Large intestine (tissue), 3 donors: ENCODE results near the gene TPRG1. TPM values are rescaled to one million over a fixed set of nuclear protein-coding genes. Genes with fewer than 3 reads are reported as not detected.

Experiments
- DNase-seq, 2 donors: peaks; one replicate each; pipeline versions ENCODE4 v3.0.0 to v3.0.0-alpha.2; 2013
- H3K27ac ChIP-seq: one replicate; pipeline ENCODE4 v1.5.1; 2013; ENCODE audit warnings: low read length
- H3K27me3 ChIP-seq: 2 replicates; pipeline ENCODE4 v1.6.1; 2013; ENCODE audit warnings: low read length; ENCODE audit not compliant: control insufficient read depth, insufficient read depth
- H3K36me3 ChIP-seq: 2 replicates; pipeline ENCODE4 v1.6.1; 2013; ENCODE audit warnings: low read length; ENCODE audit not compliant: control insufficient read depth, insufficient read depth
- H3K4me1 ChIP-seq: one replicate; pipeline ENCODE4 v1.6.1; 2013; ENCODE audit warnings: low read length; ENCODE audit not compliant: control insufficient read depth, insufficient read depth
- H3K4me3 ChIP-seq: one replicate; pipeline ENCODE4 v1.5.1; 2013; ENCODE audit warnings: low read length
- H3K9me3 ChIP-seq: one replicate; pipeline ENCODE4 v1.6.1; 2013; ENCODE audit warnings: mild to moderate bottlenecking, low read depth, low read length, moderate library complexity; ENCODE audit not compliant: control insufficient read depth
- WGBS: methylation state at CpG from one replicate; pipeline ENCODE4 v1.1.5; 2013; ENCODE audit warnings: low lambda C conversion rate; ENCODE audit not compliant: insufficient coverage; 5-methylcytosine and 5-hydroxymethylcytosine counted together
- polyA plus RNA-seq: library from polyadenylated mRNA; unstranded; fragments of 120-200 nt; gene quantifications from one replicate; pipeline ENCODE4 v1.2.1, GENCODE V29; 2013

TPRG1 gene
- polyA plus RNA-seq, 1 donor: 0.64 TPM

GRCh38 chr3:189195302-189195701 lies 23.5 kb downstream of the TPRG1 start:
- H3K27me3 ChIP-seq: no peaks in the 10 kb centered on the region
- DNase-seq: no peak
- no CpG with 5 or more reads among the region's 5 CpGs for WGBS
- H3K9me3 ChIP-seq: peaks cover 18% of the 10 kb centered on the region
- H3K4me1 ChIP-seq: no peaks in the 10 kb centered on the region
- H3K4me3 ChIP-seq: no peak overlapping the region
- H3K36me3 ChIP-seq: no peaks in the 10 kb centered on the region
- no peak overlapping the region for H3K27ac ChIP-seq

GRCh38 chr3:189202106-189202505 lies 30.3 kb downstream of the TPRG1 start:
- no peak for DNase-seq
- H3K9me3 ChIP-seq: no peaks in the 10 kb centered on the region
- WGBS: 71% methylated on average over 1 of the region's 6 CpGs
- no peak overlapping the region for H3K4me3 ChIP-seq
- no peaks in the 10 kb centered on the region for H3K27me3 ChIP-seq
- no peaks in the 10 kb centered on the region for H3K4me1 ChIP-seq
- no peaks in the 10 kb centered on the region for H3K36me3 ChIP-seq
- no peak overlapping the region for H3K27ac ChIP-seq

GRCh38 chr3:189202583-189202982 lies 30.8 kb downstream of the TPRG1 start:
- Histone ChIP-seq H3K4me1 (no peaks in the 10 kb centered on the region), H3K36me3 (no peaks in the 10 kb centered on the region), H3K4me3 (no peak overlapping the region), H3K27ac (no peak overlapping the region), H3K27me3 (no peaks in the 10 kb centered on the region), H3K9me3 (no peaks in the 10 kb centered on the region)
- WGBS: 70% methylated on average over 2 of the region's 6 CpGs
- no peak for DNase-seq

- Histone ChIP-seq H3K27ac (no peak overlapping the region), H3K36me3 (no peaks in the 10 kb centered on the region), H3K9me3 (no peaks in the 10 kb centered on the region), H3K4me1 (no peaks in the 10 kb centered on the region), H3K4me3 (no peak overlapping the region), H3K27me3 (no peaks in the 10 kb centered on the region)
- no CpG with 5 or more reads among the region's 7 CpGs for WGBS
- DNase-seq: no peak
Measured at GRCh38 chr3:189204167-189204866, 32.5 kb downstream of the TPRG1 start.

- Histone ChIP-seq H3K27me3 (no peaks in the 10 kb centered on the region), H3K4me1 (no peaks in the 10 kb centered on the region), H3K9me3 (no peaks in the 10 kb centered on the region), H3K27ac (no peak overlapping the region), H3K36me3 (no peaks in the 10 kb centered on the region), H3K4me3 (no peak overlapping the region)
- DNase-seq: no peak
- no CpG with 5 or more reads among the region's 2 CpGs for WGBS
Measured at GRCh38 chr3:189204937-189205336, 33.2 kb downstream of the TPRG1 start.

- Histone ChIP-seq H3K4me1 (no peaks in the 10 kb centered on the region), H3K27ac (no peak overlapping the region), H3K27me3 (no peaks in the 10 kb centered on the region), H3K36me3 (no peaks in the 10 kb centered on the region), H3K4me3 (no peak overlapping the region), H3K9me3 (no peaks in the 10 kb centered on the region)
- 94% methylated on average over 2 of the region's 4 CpGs for WGBS
- no peak for DNase-seq
Measured at GRCh38 chr3:189210251-189210770, 38.5 kb downstream of the TPRG1 start.

GRCh38 chr3:189212681-189213080 lies 40.9 kb downstream of the TPRG1 start:
- no peak overlapping the region for H3K4me3 ChIP-seq
- no peaks in the 10 kb centered on the region for H3K27me3 ChIP-seq
- 90% methylated on average over 2 of the region's 2 CpGs for WGBS
- no peak for DNase-seq
- no peak overlapping the region for H3K27ac ChIP-seq
- no peaks in the 10 kb centered on the region for H3K4me1 ChIP-seq
- H3K36me3 ChIP-seq: no peaks in the 10 kb centered on the region
- H3K9me3 ChIP-seq: no peaks in the 10 kb centered on the region

GRCh38 chr3:189214651-189215050 lies 42.9 kb downstream of the TPRG1 start:
- Histone ChIP-seq H3K36me3 (no peaks in the 10 kb centered on the region), H3K27ac (no peak overlapping the region), H3K27me3 (no peaks in the 10 kb centered on the region), H3K9me3 (no peaks in the 10 kb centered on the region), H3K4me1 (no peaks in the 10 kb centered on the region), H3K4me3 (no peak overlapping the region)
- no peak for DNase-seq
- WGBS: 67% methylated on average over 1 of the region's 1 CpG

GRCh38 chr3:189222927-189223636 lies 51.3 kb downstream of the TPRG1 start:
- Histone ChIP-seq H3K36me3 (no peaks in the 10 kb centered on the region), H3K9me3 (no peaks in the 10 kb centered on the region), H3K4me1 (no peaks in the 10 kb centered on the region), H3K27ac (no peak overlapping the region), H3K27me3 (no peaks in the 10 kb centered on the region), H3K4me3 (no peak overlapping the region)
- WGBS: 60% methylated on average over 1 of the region's 3 CpGs
- no peak for DNase-seq

- H3K36me3 ChIP-seq: no peaks in the 10 kb centered on the region
- DNase-seq: no peak
- WGBS: 100% methylated on average over 1 of the region's 3 CpGs
- H3K27ac ChIP-seq: no peak overlapping the region
- no peaks in the 10 kb centered on the region for H3K9me3 ChIP-seq
- H3K4me3 ChIP-seq: no peak overlapping the region
- peaks cover 6% of the 10 kb centered on the region for H3K4me1 ChIP-seq
- no peaks in the 10 kb centered on the region for H3K27me3 ChIP-seq
Measured at GRCh38 chr3:189225431-189225830, 53.7 kb downstream of the TPRG1 start.
